HG03460 (cell line): ENCODE data around the gene SLCO1C1.
"Not testable (repeated sequence)": the region's sequence is repeated elsewhere in the genome, so short reads cannot be mapped to it uniquely, and the experiment has no call there.

ENCODE experiments used
- ATAC-seq: cut with Tn5 transposase; IDR thresholded peaks from one replicate; pipeline ENCODE4 v1.9.1; 2021; ENCODE audit not compliant: unreplicated experiment

The SLCO1C1 gene

GRCh38 chr12:20783796-20784357 lies 88.7 kb downstream of the SLCO1C1 start:
- ATAC-seq = not testable (repeated sequence)

GRCh38 chr12:20792971-20793370 lies 97.8 kb downstream of the SLCO1C1 start:
- no peak for ATAC-seq

- ATAC-seq = no peak
Observed at GRCh38 chr12:20798554-20798953, 103.4 kb downstream of the SLCO1C1 start.

GRCh38 chr12:20800160-20800559 lies 105.0 kb downstream of the SLCO1C1 start:
- ATAC-seq = no peak

GRCh38 chr12:20801035-20801434 lies 105.9 kb downstream of the SLCO1C1 start:
- no peak for ATAC-seq
